Measurements from ENCODE around the gene PSMD3.
"Not testable (repeated sequence)": the region's sequence is repeated elsewhere in the genome, so short reads cannot be mapped to it uniquely, and the experiment has no call there.

The PSMD3 gene

DNA sequence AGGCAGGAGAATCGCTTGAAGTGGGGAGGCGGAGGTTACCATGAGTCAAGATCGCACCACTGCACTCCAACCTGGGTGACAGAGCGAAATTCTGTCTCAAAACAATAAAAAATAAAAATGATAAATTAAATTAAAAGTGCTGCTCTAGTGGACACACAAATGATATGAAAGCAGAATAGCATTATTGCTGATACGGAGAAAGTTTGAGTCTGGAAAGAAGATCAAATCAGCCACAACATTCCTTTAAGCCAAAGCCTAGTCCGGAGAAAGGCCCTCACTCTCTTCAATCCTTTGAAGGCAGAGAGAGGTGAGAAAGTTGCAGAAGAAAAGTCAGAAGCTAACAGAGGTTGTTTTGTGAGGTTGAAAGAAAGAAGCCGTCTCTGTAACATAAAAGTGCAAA, 19.6 kb downstream of the PSMD3 start:
- no peak for DNase-seq

DNA sequence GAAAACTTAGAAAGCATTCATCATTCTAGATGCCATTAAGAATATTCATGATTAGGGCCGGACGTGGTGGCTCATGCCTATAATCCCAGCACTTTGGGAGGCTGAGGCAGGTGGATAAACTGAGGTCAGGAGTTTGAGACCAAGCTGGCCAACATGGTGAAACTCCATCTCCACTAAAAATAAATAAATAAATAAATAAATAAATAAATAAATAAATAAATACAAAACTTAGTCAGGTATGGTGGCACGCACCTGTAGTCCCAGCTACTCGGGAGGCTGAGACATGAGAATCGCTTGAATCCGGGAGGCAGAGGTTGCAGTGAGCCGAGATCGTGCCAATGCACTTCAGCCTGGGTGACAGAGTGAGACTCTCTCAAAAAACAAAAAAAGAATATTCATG, 20.7 kb downstream of the PSMD3 start:
- DNase-seq, result not testable (repeated sequence)

DNA sequence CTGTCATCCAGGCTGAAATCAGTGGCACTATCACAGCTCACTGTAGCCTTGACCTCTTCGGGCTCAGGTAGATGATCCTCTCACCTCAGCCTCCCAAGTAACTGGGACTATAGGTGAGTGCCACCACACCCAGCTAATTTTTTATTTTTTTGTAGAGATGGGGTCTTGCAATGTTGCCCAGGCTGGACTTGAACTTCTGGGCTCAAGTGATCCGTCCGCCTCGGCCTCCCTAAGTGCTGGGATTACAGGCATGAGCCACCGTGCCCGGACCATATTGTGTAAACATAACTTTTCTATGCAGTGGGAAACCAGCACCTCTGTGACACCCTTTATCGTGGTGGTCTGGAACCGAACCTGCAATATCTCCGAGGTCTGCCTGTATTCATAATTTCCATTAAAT, 23.5 kb downstream of the PSMD3 start:
- DNase-seq, result no peak

DNA sequence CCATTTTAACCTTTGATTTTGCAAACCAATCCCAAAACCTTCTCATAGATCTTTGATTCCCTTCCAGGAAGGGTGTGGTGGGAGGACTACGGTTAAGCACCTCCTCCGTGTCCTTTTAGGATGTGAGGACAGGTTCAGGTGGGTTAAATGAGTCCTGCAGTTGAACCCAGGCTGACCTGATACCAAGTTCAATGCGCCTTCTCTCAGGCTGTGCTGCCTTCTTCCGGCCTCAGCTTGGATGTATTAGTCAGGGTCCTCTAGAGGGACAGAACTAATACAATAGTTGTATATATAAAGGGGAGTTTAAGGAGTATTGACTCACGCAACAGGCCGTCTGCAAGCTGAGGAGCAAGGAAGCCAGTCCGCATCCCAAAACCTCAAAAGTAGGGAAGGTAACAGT, 24.1 kb downstream of the PSMD3 start:
- no peak for DNase-seq

DNA sequence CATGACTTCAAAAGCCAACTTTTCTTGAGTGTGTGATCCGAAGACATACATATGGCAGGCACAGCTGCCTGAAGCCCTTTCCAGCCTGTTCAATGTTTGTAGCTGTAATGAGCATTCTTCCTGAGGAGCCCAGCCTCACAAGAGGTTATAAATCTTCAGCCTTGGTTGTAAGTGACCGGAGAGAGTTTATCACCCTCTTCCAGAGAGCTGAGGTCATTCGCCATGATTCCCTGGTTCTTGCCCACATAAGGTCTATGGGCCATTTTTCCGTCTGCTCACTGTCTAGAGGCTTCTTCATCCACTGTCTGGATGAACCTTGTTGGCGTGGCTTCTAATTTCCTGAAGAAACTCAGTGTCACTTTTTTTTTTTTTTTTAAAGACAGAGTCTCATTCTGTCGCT, 24.9 kb downstream of the PSMD3 start:
- DNase-seq, result no peak

DNA sequence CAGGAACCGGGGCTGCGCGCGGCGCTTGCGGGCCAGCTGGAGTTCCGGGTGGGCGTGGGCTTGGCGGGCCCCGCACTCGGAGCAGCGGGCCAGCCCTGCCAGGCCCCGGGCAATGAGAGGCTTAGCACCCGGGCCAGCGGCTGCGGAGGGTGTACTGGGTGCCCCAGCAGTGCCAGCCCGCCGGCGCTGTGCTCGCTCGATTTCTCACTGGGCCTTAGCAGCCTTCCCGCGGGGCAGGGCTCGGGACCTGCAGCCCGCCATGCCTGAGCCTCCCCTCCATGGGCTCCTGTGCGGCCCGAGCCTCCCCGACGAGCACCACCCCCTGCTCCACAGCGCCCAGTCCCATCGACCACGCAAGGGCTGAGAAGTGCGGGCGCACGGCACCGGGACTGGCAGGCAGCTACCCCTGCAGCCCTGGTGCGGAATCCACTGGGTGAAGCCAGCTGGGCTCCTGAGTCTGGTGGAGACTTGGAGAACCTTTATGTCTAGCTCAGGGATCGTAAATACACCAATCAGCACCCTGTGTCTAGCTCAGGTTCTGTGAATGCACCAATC, 30.4 kb downstream of the PSMD3 start:
- not testable (repeated sequence) for DNase-seq

DNA sequence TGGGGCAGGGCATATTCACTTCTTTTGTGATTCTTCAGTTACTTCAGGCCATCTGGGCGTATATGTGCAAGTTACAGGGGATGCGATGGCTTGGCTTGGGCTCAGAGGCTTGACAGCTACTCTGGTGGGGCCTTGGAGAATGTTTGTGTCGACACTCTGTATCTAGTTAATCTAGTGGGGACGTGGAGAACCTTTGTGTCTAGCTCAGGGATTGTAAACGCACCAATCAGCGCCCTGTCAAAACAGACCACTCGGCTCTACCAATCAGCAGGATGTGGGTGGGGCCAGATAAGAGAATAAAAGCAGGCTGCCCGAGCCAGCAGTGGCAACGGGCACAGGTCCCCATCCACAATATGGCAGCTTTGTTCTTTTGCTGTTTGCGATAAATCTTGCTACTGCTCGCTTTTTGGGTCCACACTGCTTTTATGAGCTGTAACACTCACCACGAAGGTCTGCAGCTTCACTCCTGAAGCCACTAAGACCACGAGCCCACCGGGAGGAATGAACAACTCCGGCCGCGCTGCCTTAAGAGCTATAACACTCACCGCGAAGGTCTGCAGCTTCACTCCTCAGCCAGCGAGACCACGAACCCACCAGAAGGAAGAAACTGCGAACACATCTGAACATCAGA, 31.5 kb downstream of the PSMD3 start:
- not testable (repeated sequence) for DNase-seq

DNA sequence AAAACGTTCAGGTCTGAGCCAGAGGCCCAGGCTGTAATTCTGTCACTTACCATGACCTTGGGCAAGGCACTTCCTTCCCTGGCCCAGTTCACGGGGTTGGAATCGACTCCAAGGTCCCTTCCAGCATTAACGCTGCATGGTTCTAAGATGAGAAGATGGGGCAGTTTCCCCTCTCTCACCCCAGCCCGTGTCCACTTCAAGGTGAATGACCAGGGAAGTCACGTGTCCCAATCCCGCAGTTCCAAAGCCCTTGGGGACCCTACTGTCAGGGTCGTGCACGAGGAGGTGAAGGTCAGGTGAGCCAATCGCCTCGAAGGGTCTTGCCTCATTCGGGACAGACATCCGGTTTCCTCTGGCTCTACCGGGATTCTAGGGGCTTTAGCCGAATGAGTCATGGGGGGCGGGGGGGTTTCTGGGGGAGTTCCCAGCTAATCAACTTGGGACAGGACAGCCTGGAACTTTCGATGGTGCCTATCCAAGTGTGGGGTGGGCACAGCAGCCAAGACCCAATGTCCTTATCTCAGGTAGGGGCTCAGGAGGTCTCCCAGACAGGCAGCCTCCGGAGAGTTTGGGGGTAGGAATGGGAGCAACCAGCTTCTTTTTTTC, 33.9 kb downstream of the PSMD3 start:
- no peak for DNase-seq

DNA sequence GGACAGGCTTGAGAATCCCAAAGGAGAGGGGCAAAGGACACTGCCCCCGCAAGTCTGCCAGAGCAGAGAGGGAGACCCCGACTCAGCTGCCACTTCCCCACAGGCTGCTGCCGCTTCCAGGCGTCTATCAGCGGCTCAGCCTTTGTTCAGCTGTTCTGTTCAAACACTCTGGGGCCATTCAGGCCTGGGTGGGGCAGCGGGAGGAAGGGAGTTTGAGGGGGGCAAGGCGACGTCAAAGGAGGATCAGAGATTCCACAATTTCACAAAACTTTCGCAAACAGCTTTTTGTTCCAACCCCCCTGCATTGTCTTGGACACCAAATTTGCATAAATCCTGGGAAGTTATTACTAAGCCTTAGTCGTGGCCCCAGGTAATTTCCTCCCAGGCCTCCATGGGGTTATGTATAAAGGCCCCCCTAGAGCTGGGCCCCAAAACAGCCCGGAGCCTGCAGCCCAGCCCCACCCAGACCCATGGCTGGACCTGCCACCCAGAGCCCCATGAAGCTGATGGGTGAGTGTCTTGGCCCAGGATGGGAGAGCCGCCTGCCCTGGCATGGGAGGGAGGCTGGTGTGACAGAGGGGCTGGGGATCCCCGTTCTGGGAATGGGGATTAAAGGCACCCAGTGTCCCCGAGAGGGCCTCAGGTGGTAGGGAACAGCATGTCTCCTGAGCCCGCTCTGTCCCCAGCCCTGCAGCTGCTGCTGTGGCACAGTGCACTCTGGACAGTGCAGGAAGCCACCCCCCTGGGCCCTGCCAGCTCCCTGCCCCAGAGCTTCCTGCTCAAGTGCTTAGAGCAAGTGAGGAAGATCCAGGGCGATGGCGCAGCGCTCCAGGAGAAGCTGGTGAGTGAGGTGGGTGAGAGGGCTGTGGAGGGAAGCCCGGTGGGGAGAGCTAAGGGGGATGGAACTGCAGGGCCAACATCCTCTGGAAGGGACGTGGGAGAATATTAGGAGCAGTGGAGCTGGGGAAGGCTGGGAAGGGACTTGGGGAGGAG, 34.7 kb downstream of the PSMD3 start, which contains the start of gene CSF3:
Gene CSF3, plus strand, starts transcription at position 436 of the 993 bp plus-strand sequence. Its CDS starts 35 bp downstream, at position 471.
- DNase-seq, result peak; percentile 50

DNA sequence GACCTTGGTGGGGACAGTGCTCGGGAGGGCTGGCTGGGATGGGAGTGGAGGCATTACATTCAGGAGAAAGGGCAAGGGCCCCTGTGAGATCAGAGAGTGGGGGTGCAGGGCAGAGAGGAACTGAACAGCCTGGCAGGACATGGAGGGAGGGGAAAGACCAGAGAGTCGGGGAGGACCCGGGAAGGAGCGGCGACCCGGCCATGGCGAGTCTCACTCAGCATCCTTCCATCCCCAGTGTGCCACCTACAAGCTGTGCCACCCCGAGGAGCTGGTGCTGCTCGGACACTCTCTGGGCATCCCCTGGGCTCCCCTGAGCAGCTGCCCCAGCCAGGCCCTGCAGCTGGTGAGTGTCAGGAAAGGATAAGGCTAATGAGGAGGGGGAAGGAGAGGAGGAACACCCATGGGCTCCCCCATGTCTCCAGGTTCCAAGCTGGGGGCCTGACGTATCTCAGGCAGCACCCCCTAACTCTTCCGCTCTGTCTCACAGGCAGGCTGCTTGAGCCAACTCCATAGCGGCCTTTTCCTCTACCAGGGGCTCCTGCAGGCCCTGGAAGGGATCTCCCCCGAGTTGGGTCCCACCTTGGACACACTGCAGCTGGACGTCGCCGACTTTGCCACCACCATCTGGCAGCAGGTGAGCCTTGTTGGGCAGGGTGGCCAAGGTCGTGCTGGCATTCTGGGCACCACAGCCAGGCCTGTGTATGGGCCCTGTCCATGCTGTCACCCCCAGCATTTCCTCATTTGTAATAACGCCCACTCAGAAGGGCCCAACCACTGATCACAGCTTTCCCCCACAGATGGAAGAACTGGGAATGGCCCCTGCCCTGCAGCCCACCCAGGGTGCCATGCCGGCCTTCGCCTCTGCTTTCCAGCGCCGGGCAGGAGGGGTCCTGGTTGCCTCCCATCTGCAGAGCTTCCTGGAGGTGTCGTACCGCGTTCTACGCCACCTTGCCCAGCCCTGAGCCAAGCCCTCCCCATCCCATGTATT, 35.7 kb downstream of the PSMD3 start:
- DNase-seq, result no peak

DNA sequence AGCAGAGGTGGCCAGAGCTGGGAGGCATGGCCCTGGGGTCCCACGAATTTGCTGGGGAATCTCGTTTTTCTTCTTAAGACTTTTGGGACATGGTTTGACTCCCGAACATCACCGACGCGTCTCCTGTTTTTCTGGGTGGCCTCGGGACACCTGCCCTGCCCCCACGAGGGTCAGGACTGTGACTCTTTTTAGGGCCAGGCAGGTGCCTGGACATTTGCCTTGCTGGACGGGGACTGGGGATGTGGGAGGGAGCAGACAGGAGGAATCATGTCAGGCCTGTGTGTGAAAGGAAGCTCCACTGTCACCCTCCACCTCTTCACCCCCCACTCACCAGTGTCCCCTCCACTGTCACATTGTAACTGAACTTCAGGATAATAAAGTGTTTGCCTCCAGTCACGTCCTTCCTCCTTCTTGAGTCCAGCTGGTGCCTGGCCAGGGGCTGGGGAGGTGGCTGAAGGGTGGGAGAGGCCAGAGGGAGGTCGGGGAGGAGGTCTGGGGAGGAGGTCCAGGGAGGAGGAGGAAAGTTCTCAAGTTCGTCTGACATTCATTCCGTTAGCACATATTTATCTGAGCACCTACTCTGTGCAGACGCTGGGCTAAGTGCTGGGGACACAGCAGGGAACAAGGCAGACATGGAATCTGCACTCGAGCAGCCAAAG, 36.9 kb downstream of the PSMD3 start:
- DNase-seq, result no peak

DNA sequence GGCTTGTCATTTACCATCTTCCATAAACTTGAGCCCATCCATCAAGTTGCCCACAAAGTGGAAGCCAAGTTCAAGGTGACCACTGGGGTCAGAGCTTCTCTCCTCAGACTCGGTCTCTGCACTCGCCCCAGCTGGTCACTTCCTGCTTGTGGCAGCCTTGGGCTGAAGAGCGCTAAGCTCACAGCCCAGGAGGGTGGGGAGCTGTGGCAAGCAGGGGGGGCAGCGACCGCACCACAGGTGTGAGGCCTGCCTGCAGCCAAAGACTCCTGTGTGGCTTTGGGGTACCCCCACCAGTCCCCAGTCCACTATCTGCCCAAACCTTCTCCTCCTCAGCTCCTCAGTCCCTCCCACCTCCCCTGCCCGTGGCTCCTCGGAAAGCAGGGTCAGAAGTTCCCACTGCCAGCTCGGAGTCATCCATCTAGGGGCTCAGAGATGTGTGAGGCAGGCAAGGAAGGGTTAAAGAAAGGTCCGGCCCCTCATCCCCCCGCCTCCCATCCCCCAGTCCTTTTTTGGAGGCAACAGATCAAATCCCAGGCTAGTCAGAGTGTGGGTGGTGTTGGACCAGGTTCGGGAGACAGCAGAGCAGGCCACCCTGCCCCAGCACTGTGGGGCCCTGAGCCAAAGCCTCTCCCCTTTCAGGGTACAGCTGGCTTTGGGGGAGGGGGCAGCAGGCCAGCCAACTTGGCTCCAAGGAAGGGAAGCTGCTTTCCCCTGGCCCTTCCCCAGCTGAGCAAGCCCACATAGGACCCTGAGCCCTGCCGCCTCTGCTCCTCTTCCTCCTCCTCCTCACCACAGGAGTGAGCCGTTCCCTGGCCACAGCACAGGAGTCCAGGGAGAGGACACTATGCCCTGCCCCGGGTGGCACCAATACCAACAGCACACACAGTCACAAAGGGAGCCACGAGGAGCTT, 37.9 kb downstream of the PSMD3 start:
- no peak for DNase-seq

DNA sequence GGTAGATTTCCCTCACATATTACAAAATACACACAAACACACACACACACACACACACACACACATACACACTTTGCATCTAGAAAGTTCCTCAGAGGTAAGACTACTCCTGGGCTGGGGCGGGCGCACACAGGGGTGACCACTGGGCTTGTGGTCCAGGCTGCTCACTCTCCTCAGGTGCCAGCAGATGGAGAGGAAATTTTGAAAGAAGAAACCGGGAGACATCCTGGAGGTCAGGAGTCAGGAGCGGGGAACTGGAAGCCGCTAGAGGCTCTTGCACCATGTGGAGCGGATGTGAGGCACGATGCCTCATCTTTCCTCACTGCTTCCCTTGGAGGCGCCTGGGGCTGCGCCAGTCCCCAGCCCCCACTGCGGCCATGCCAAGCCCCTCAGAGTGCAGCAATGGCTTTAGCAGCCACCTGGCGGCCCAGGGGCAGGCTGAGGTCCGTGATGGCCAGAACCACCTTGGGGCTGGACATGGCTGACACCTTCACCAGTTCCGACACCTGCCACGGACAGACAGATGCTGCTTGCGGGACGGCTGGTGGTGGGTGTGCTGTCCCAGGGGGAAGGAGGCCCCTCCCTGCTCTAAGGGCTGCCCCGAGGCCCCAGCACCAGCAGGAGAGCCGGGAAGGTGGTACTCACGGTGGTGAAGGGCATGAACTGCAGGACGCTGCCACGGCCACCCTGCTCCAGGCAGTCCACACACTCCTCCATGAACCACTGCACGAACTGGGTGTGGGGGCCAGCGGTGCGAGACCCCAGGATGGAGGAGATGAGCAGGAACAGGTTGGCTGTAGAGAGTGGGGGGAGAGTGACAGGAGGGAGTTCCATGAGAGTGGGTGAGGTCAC, 38.8 kb downstream of the PSMD3 start:
- no peak for DNase-seq

DNA sequence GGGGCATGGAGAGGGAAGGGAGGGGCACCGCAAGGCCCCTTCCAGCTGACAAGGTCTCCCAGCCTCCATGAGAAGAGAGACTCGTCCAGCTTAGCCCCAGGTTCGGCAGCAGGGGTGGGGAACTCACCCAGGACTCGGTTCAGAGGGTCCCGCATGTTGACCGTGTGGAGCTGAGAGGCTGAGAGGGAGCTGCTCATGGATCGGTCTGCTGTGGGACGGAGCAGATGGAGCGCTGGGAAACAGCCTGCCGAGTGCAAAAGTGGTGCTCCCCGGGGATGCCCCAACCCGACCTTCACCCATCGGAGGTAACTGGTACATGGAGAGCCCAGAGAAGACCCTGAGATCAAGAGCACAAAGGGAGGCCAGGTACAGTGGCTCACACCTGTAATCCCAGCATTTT, 39.5 kb downstream of the PSMD3 start:
- DNase-seq, result no peak

DNA sequence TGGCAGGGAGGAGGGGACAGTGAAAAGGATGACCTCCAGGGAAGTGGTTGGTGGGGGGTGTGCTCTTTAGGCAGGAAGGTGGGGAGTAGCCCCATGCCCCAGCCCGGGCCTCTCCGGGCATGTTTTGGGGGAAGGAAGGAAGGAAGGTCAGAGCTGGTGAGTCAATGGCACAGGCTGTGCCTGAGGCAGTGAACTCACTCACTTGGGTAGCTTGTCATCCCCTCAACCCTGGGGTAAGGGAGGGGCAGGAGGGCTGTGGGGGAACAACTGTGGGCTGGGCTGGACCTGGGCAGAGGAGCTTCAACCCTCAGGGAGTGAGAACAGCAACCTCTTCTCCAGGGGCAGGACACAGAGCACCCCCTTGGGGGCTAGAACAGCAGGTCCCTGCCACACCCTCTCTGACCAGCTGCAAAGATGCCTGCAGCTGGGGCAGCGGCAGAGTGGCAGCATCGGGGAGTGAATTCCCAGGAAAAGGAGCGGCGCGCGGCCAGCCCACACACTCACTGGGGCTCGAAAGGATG, 40.9 kb downstream of the PSMD3 start:
- DNase-seq, result no peak

DNA sequence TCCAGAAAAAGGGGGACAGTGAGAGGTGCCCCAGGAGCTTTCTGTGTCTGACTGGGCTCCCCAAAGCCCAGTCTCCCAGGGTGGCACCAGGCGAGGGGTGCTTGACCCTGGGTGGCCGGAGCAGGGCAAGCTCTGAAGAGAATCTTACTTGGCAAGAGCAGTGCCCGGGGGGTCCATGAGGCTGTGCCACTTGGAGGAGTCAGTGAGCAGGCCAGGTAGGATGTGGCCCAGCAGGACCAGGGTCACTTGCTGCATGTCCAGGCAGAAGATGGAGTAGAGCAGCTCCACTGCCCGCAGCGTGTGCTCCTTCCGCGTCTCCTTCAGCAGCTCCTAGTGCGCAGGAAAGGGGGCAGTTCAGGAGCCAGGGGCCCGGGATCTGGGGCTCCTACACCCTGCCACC, 41.9 kb downstream of the PSMD3 start:
- no peak for DNase-seq

DNA sequence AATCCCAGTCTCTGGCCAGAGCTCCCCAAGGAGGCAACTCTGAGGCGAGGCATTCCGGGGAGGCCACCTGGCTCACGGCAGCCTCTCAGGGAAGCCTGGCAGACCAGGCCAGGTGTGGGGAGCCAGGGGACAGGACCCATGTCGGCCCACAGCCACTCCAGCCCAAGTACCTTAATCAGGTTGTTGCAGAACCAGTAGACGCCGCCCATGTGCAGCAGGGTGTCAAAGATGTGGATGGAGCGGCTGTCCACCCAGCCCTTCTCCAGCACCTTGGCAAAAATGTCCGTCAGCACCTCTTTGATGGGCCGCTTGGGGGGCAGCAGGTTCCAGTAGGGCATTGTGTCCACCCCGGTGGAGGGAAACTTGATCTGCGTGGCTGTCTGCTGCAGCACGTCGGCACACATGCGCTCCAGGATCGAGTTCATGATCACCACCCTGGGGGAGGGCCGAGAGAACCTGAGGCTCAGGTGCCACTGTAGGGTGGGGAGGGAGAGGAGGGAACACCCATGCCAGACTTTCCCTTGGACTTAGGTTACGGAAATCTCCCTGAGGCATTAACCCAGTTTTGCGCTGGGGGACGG, 42.4 kb downstream of the PSMD3 start:
- DNase-seq, result peak; percentile 43

DNA sequence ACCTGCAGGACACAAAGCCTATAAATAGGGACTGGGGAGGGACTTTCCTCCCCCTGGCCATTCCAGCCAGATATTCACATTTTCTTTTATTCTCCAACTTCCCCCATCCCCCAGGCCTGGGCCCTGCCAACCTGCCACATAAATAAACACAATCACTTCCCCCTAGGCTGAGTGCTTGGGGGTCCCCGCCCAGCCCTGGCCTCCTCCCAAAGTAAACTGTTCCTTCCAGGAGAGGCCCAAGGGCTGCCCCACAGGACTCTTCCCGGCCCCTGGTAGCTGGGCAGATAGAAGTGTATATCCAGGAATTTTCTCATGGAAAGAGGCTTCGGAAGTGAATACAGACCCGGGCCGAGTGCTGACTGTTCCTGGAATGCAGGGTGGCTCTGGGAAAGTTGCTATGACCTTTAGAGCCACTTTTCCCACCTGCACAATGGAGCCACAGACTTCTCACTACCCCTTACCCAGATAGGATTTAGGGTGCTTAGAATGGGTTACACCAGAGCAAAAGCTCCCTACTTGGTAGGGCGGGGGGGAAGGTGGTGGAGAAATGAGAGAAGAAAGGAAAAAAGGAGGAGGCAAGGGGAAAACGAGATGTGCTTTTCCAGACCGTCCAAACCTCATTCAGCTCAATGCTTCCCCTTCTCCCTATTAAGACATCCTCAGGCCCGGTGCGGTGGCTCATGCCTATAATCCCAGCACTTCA, 43.1 kb downstream of the PSMD3 start:
- no peak for DNase-seq
